Stimulated activated CD8-positive, alpha-beta memory T cell treated with anti-CD3 and anti-CD28 coated beads, Interleukin-7, amount 100 ng/mL, for 1 hour (primary cell): ENCODE results near the gene HSPA5.
A peak's percentile ranks its signal among the peaks of the same experiment; 100 is the strongest.
"Not testable (repeated sequence)": the region's sequence is repeated elsewhere in the genome, so short reads cannot be mapped to it uniquely, and the experiment has no call there.

ENCODE experiments used
- DNase-seq, 2 donors: peaks; one replicate each; pipeline ENCODE4 v3.0.0-alpha.2; 2020; ENCODE audit warnings: low read depth in 2 of 2

The HSPA5 gene

DNA sequence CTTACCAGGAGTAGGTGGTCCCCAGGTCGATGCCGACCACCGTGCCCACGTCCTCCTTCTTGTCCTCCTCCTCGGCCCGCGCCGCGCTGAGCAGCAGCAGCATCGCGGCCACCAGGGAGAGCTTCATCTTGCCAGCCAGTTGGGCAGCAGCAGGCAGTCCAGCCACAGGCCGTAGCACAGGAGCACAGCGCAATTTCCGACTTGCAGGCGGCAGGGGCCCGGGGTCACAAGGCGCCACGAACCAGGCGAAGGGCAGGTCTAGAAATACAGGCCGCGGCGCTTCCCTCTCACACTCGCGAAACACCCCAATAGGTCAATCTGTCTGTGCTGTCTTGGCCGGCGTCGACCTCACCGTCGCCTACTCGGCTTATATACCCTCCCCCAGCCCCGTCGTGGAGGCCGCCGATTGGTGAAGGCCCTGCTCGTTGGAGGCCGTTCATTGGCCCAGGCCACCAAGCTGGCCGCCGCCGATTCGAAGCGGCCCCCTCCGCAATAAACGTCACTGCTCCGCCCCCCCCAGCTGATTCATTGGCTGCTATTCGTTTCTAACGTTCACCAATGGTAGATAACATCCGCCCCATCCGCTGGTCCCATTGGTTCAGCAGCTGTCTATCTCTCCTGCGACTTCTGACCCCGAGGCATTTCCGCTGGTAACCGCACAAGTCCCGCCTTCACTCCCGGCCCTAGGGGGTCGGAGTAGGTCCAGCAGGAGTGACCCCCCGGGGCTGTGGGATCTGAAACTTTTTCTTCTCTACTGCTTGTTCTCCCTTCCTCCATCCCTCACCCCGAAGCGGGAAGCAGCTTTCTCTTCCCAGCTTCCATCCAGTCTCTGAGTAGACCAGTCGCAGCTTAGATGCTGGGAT is at the start of gene HSPA5:
Gene HSPA5, minus strand, starts transcription at position 344 of the 863 bp plus-strand sequence. Its CDS starts 217 bp downstream, at position 127.
- DNase-seq = peak; percentile 99

GRCh38 chr9:125286935-125287433 is 45.8 kb upstream of the HSPA5 start:
- DNase-seq = not testable (repeated sequence)

DNA sequence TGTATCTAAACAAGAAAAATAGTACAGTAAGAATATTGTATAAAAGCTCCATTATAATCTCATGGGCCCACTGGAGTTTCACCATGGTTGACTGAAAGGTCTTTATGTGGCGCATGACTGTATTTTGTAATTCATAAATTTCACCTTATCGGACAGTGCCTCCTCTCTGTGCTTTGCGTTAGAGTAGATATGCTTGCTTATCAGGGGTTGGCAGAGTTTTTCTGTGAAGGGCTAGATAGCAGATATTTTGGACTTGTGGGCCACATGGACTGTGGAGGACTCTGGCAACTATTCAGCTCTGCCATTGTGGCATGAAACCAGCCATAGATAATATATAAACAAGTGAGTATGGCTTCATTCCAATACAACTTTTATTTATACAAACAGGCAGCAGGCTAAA is 43.7 kb upstream of the HSPA5 start:
- no peak for DNase-seq

DNA sequence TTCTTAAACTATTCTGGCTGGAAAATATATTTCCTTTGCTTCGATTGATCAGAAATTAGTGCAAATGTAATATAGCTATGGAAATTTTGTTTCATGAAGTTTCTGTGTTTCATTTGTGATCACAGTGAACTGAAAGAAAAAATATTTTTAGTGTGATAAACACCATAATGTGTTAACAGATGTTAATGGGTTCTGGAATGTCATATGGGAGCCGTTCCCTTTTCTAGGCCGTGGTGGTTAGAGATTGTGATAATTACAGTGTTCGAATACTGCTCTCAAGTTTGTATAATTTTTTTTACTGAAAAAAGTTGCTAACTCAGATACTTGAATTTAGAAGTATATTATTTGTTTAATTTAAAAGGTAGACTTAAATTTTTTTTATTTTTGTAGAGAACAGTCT is 39.8 kb upstream of the HSPA5 start:
- no peak for DNase-seq

GRCh38 chr9:125277411-125277810 is 36.3 kb upstream of the HSPA5 start:
- no peak for DNase-seq

DNA sequence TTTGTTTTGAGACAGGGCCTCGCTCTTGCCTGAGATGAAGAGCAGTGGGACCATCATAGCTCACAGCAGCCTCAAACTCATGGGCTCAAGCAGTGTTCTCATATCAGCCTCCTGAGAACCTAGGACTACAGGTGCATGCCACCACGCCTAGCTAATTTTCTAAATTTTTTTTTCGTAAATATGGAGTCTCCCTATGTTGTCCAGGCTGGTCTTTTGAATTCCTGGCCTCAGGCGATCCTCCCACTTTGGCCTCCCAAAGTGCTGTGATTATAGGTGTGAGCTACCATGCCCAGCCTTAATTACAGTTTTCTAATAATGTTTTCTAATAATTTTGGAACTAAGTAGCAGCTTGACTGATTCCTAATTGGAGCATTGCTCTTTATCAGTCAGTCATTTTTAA is 35.6 kb upstream of the HSPA5 start:
- DNase-seq = no peak

GRCh38 chr9:125272697-125273096 is 31.6 kb upstream of the HSPA5 start:
- DNase-seq = no peak

- DNase-seq = no peak
Measured at GRCh38 chr9:125271081-125271480, 29.9 kb upstream of the HSPA5 start.

GRCh38 chr9:125269014-125269397 is 27.9 kb upstream of the HSPA5 start:
- DNase-seq = no peak

- no peak for DNase-seq
Measured at GRCh38 chr9:125268394-125269013, 27.4 kb upstream of the HSPA5 start.

DNA sequence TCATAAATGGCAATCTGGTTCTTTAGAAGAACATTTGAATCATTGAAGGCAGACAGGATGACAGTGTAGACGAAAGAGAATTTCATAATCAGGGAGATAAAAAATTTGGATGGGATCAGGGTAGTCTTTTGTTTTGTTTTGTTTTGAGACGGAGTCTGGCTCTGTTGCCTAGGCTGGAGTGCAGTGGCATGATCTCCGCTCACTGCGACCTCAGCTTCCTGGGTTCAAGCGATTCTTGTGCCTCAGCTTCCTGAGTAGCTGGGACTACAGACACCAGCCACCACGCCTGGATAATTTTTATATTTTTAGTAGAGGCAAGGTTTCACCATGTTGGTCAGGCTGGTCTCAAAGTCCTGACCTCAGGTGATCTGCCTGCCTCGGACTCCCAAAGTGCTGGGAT is 22.9 kb upstream of the HSPA5 start:
- DNase-seq = not testable (repeated sequence)

- no peak for DNase-seq
Measured at GRCh38 chr9:125262294-125262991, 21.3 kb upstream of the HSPA5 start.

- peak; percentile 68 to 77 for DNase-seq
Measured at GRCh38 chr9:125261501-125262293, 20.6 kb upstream of the HSPA5 start, which contains the start of gene GAPVD1. GAPVD1 (plus strand) TSS chr9:125261826; CDS start chr9:125298922, 37,096 bp downstream.

GRCh38 chr9:125260561-125260960 is 19.4 kb upstream of the HSPA5 start:
- no peak for DNase-seq

- DNase-seq = no peak
Measured at GRCh38 chr9:125258832-125259534, 17.8 kb upstream of the HSPA5 start.

DNA sequence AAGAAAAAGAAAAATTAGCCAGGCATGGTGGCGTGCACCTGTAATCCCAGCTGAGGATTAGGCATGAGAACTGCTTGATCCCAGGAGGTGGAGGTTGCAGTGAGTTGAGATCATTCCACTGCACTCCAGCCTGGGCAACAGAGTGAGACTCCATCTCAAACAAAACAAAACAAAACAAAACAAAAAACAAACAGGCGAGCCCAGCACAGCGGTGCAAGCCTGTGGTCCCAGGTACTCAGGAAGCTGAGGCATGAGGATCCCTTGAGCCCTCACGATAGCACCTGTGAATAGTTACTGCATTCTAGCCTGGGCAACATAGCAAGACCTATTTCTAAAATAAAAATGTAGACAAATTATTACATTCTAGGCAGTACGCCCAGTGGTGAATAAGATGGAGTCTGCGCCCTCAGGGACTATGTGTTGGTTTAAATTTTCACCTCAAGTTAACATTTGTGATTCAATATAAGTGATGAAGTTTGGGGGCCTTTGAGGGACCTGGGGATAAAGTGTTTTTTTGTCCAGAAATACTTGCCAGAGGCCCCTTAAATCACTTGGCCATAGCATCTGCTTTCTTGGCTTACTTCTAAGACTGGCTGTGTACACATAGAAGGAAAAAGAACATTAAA is 17.1 kb upstream of the HSPA5 start:
- no peak for DNase-seq

DNA sequence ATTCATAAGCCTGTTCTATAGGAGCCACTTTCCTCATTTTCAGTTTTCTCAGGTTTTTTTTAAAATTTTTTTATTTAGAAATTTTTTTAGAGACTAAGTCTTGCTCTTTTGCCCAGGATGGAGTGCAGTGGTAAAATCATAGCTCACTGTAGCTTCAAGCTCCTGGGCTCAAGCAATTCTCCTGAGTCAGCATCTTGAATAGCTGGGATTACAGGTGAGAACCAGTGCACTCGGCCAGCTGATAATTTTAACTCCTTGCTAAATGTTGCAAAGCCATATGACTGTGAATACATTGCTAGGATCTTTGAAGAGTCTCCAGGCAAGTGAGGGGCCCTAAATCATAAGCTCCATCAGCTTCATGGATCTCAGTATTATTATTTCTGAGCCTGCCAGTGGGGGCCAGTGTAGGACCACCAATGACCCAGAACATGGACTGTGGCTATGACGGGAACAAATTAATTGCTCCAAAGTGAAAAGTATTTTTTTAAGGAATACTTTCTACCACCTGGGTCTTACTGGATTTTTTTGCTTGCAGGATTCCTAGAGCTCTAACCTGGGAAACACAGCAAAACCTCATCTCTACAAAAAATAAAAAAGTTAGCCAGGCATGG is 14.7 kb upstream of the HSPA5 start:
- DNase-seq = no peak

DNA sequence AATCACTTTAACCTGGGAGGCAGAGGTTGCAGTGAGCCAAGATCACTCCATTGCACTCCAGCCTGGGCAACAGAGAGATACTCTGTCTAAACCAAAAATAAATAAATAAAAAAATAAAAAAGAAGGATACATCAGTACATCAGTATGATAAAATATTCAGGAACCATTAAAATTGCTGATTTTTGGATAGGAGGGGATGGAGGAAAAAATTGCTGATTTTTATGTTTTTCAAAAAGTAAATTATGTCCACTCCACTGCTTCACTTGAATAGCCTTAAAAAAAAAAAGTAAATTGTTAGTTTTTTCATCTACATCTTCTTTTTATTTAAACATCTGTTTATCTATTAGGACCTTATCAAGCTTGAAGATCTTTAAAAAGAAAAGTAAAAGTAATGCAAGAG is 13.1 kb upstream of the HSPA5 start:
- no peak for DNase-seq

DNA sequence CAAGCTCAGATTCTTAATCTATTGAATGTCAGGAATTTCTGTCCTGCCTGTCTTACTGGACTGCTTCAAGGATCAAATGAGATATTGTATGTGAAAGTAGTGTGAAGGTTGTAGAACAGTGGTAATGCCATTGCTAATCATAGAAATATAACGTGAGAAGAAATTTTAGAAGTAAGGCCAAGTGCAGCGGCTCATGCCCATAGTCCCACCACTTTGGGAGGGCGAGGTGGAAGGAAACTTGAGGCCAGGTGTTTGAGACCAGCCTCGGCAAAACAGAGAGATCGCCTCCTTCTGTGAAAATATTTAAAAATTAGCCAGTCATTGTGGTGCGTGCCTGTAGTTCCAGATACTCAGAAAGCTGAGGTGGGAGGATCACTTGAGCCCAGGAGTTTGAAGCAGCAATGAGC is 5.1 kb upstream of the HSPA5 start:
- no peak for DNase-seq

DNA sequence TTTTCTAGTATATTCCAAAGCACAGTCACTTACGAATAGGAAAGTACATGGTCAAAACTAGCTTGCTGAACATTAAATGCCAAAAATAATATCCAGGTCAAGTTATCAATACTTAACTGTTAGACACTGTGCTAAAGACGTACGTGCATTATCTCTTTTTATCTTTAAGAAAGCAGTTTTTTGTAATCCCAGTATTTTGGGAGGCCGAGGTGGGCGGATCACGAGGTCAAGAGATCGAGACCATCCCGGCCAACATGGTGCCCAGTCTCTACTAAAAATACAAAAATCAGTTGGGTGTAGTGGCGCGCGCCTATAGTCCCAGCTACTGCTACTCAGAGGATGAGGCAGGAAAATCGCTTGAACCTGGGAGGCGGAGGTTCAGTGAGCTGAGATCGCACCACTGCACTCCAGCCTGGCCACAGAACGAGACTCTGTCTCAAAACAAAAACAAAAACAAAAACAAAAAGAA is 2.7 kb upstream of the HSPA5 start:
- DNase-seq = no peak
